T follicular helper cell (primary cell): ENCODE data around the gene WNT2.

Experiments used
- DNase-seq: peaks from one replicate; pipeline ENCODE4 v3.0.0-alpha.2; 2020; ENCODE audit warnings: low read depth
- total RNA-seq, 2 experiments: gene quantifications; one replicate each; lab custom pipeline; 2026; lab: John Stamatoyannopoulos, UW

The WNT2 gene
- 0 reads per million in 2 experiments for total RNA-seq

DNA sequence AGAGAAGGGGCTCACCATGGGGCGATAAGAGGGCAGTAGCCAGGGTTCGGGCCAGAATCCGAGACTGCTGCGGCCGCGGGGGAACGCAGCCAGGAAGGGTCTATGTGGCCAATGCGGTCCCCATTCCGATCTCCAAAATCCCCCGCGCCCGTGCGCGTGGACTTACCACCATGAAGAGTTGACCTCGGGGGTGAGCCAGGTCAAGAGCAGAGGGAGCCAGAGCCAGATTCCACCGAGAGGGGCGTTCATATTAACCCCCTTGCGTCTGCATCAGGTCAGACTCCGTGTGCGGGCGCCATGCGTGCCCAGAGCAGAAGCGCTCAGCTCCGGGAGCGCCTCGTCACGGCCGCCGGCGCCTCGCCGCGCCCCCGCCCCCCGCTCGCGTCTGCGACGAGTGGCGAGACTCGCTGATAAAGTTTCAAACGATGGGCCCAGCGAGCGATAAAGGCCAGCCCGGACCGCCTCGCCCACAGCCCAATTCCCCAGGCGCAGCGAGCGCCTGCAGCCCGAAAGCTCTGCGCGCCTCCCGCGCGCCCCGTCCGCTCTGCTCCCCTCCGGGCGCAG lies at the start of gene WNT2:
TSS of gene WNT2 (minus strand) at position 318 of the 564 bp plus-strand sequence. CDS start at position 249, 69 bp downstream.
- DNase-seq, result no peak

- DNase-seq, result no peak
Measured at GRCh38 chr7:117372073-117372472, 49.2 kb upstream of the WNT2 start.

- no peak for DNase-seq
Measured at GRCh38 chr7:117364339-117365080, 41.7 kb upstream of the WNT2 start.

- no peak for DNase-seq
Measured at GRCh38 chr7:117362294-117362888, 39.5 kb upstream of the WNT2 start.

DNA sequence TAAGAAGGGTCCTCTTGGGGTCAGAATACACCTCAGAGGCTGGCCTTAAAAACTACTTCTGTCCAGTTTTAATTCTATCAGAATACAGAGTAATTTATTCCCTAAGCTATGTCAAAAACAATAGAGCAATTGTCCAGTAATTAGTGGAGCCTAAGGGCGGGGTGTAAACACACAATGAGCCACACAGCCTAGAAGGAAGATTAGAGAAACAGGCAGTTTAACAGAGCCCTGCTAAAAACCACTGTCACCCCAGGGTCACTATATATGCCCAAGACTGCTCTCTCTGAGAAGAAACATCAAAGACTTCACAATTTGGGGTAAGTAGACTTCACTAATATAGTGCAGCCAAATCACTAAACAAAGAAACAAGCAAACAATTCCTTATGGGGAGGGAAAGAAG lies 27.2 kb upstream of the WNT2 start:
- no peak for DNase-seq

DNA sequence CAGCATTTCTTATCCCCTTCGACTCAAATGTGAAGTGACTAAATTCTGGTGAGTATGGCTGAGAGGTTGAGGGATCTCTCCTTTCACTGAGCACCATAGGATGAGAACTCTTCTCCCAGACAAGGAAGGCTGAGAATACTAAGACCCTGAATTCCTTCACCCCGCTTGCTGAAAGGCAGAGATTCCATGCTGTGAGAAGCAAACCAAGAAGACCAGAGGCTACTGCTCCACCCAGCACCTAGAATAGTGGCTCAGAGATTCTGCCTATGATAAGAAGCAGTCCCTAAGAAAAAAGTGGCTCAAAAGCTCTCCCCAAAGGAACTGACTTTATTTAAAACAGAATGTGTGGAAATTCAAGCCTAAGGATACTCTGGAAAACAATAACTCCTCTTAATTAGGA lies 26.7 kb upstream of the WNT2 start:
- DNase-seq, result no peak

GRCh38 chr7:117347962-117348672 lies 25.3 kb upstream of the WNT2 start:
- no peak for DNase-seq

DNA sequence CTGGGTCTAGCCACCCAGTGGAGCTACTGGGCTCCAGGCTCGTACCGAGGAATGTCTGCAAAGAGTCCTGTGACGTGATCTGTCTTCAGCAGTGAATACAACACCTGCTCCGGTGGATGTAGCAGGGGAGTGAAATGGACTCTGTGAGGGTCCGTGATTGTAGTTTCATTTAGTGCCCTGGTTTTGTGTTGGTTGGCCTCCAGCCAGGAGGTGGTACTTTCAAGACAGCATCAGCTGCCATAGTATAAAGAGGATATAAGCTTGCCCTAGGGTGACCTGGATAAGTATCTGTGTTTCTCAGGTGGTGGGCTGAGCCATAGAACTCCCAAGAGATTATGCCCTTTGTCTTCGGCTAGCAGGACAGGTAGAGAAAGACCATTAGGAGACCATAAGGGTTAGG lies 24.6 kb upstream of the WNT2 start:
- no peak for DNase-seq

GRCh38 chr7:117346161-117346560 lies 23.3 kb upstream of the WNT2 start:
- DNase-seq, result no peak

- no peak for DNase-seq
Measured at GRCh38 chr7:117338020-117338419, 15.2 kb upstream of the WNT2 start.

- no peak for DNase-seq
Measured at GRCh38 chr7:117333168-117333567, 10.3 kb upstream of the WNT2 start.

DNA sequence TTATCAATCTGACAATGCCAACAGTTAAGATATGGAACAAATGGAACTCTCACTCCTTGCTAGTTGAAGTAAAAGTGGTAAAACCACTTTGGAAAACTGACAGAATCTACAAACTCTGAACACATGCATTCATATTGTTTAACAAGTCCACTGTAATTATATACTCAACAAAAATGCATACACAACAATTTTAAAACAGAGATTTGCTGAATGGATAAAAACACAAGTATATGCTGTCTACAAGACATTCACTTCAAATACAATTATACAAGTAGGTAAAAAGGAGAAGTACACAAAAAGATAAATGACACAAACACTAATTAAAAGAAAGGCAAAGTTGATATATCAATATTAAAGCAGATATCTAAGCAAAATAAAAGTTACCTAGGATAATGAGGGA lies 9.2 kb upstream of the WNT2 start:
- no peak for DNase-seq

DNA sequence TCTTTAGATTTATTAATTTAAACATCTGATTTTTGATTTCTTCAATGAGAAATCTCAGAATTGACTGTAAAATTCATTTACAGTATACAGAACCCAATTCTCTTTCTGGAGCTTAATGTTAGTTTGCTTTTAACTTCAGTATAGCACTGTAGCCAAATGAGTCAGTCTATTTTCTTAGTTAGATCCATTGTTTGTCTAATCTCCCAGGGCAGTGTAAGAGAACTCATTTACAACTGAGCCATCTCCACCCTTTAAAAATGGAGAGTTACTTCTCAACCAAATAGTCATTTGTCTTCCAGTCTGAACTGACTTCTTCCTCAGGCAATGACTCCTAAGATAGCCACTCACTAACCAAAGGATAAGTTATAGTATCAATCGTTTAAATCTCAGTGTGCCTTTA lies 3.0 kb upstream of the WNT2 start:
- no peak for DNase-seq

DNA sequence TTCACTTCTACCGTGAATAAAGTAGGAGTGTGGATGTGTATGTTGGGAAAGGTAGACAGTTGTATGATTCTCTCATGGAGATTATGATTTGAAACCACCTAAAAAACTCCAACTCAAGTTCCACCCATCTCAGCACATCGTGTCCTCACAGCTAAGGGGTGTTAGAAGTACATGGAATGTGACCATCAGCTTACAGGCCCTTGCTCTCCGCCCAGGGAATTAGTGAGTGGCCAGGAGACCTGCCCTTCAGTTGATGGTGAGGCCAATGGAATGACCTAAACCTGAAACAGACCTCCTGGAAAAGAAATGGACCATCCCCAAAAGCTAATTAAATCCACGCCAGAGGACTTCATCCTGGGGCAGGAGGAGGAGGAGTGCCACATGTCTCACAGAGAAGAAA lies 2.1 kb upstream of the WNT2 start:
- DNase-seq, result no peak

- DNase-seq, result no peak
Measured at GRCh38 chr7:117323851-117324711, 1.2 kb upstream of the WNT2 start.

- no peak for DNase-seq
Measured at GRCh38 chr7:117323305-117323850, 520 bp upstream of the WNT2 start.

DNA sequence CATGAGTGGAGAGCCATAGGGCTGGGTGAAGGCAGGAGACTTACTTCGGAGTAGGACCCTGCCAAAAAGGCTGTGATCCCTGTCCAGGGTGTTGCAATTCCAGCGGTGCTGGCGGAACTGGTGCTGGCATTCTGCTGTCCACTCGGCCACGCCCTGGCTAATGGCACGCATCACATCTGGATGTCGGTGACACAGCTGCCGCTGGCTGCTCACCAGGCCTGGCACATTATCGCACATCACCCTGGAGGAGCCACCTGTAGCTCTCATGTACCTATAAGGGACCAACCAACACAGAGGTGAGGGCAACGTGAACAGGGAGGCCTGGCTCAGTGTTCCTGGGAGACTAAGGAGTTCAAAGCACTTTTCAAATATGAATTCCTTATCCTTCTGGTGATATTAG lies 2.3 kb downstream of the WNT2 start:
- DNase-seq, result no peak

GRCh38 chr7:117319181-117319580 lies 3.7 kb downstream of the WNT2 start:
- DNase-seq, result no peak

DNA sequence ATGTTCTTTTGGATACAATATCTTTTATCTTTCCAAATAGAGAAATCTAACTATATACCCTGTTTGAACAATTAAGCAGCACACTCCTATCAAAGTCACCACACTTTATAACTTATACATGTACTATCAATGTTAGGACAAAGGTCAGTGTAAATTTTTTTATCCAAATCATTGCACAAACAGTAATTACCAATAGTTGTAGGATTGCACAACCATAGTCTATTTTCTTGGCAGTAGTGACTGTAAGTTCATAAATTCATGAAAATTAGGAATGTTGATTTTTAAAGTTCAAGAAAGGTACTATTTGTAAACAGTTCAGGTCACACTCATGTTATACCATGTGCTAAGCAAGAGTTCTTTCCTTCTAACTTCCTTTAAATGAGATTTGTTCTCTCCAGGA lies 9.3 kb downstream of the WNT2 start:
- DNase-seq, result no peak

DNA sequence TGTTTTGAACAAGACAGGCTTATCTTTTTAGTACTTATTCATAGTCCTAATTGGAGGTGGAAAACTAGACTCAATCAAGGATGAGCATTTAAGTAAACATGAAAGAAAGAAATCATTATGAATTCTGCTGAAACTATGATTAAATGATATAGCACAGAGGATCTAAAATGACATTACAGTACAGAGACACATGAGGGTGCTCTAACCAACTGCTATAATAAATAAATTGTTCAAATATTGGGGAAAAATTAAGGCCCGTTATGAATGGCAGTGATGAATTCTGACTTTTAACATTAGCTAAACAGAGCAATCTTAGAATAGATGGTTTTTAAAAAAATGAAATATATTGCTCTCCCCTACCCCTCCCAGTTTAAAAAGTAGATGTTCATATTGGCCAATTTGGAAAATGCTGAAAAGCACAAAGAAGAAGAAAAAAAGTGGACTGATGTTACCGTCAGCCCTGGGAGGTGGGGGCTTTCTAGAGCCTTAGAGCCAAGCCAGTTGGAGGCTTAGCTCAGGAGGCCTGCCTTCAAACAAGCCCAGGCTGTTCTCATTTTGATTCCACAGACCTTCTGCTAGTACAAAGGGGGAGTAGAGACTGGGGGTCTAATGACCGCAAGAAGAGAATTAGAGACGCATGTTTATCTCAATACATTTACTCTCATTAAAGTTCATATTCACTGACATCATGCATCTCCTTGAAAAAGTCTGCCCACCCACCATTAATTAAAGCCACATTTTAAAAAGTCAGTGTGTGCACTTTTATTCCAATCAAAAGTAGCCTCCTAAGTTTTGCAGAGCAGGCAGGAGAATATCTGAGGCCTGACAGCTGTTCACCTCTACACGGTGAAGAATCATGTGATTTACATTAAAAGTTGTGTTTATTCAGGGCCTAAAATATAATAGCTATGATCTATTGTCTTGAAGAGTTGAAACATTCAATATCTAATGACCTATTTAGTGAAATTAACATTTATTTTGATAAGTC lies 10.0 kb downstream of the WNT2 start:
- DNase-seq, result no peak
